ENCODE data around the gene TRRAP. TPM values are rescaled to one million over a fixed set of nuclear protein-coding genes. Genes with fewer than 3 reads are reported as not detected.

TRRAP gene
- total and polyA plus RNA-seq, 4 donors = 8.3 to 43.1 (median 20.9) TPM

DNA sequence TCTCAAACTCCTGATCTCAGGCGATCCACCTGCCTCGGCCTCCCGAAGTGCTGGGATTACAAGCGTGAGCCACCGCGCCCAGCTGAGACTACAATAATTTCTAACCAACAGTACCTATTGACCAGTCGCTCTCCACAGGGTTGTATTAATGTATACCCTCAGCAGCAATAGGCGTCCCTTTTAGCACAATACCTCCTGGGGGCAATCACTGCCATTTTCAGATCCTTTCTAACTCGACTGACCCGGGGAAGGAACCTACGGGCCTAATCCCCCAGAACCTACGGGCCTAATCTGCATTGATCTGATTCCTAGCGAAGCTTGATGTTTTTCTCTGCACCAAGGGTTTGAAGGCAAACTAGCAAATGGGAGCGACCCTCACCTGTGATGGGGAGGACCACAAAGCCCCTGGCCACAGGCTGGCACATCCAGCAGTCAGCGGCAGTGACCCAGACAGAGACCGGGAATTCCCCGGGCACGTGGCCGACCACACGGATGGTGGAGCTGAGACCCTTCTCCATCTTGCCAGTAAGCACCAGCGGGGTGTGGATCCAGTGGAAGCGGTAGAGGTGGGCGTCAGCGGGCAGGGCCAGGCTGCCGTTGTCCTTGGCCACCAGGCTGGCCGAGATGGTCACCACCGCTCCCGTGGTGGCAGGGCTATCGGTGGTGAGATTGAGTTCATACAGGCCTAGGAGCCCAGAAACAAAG is 15.5 kb upstream of the TRRAP start:
- no peak overlapping the region for H3K27ac ChIP-seq (ENCODE audit: low read depth in 1 of 2, low read length in 1 of 2)
- H3K9ac ChIP-seq (ENCODE audit: insufficient read depth in 1 of 2, low read length in 2 of 2) = no peak overlapping the region
- WGBS, 2 donors = 95 to 96% methylated on average over 29 of the region's 29 CpGs
- peaks cover 0 to 2% (median 0%) of the 10 kb centered on the region in 3 donors for H3K27me3 ChIP-seq (ENCODE audit: control insufficient read depth in 3 of 3, insufficient read depth in 3 of 3, low read length in 2 of 3)
- no peak overlapping the region for H3K4me3 ChIP-seq
- TF ChIP-seq CTCF (IDR thresholded peaks at IDR 0.05; ENCODE audit: control extremely low read depth, extremely low read depth) = no peak
- DNase-seq (no peak), ATAC-seq (ENCODE audit: insufficient read depth, low FRiP score) (no peak)
- H3K4me1 ChIP-seq (ENCODE audit: control insufficient read depth in 5 of 5, insufficient read depth in 5 of 5, low read length in 5 of 5) = no peaks in the 10 kb centered on the region
- H3K9me3 ChIP-seq (ENCODE audit: control insufficient read depth in 4 of 4, insufficient read depth in 3 of 4, low read length in 3 of 4) = no peaks in the 10 kb centered on the region
- no peaks in the 10 kb centered on the region for H3K36me3 ChIP-seq (ENCODE audit: control insufficient read depth in 4 of 4, insufficient read depth in 4 of 4, low read length in 4 of 4)

GRCh38 chr7:98863601-98864000 is 14.7 kb upstream of the TRRAP start:
- WGBS, 2 donors = 91 to 93% methylated on average over 2 of the region's 2 CpGs
- ATAC-seq (ENCODE audit: insufficient read depth, low FRiP score) (no peak), DNase-seq (no peak)
- no peaks in the 10 kb centered on the region for H3K36me3 ChIP-seq (ENCODE audit: control insufficient read depth in 4 of 4, insufficient read depth in 4 of 4, low read length in 4 of 4)
- H3K9ac ChIP-seq (ENCODE audit: insufficient read depth in 1 of 2, low read length in 2 of 2) = no peak overlapping the region
- H3K4me3 ChIP-seq = no peak overlapping the region
- H3K9me3 ChIP-seq (ENCODE audit: control insufficient read depth in 4 of 4, insufficient read depth in 3 of 4, low read length in 3 of 4) = no peaks in the 10 kb centered on the region
- H3K27me3 ChIP-seq (ENCODE audit: control insufficient read depth in 3 of 3, insufficient read depth in 3 of 3, low read length in 2 of 3) = peaks cover 0 to 7% (median 5%) of the 10 kb centered on the region in 3 donors
- H3K27ac ChIP-seq (ENCODE audit: low read depth in 1 of 2, low read length in 1 of 2) = no peak overlapping the region
- H3K4me1 ChIP-seq (ENCODE audit: control insufficient read depth in 5 of 5, insufficient read depth in 5 of 5, low read length in 5 of 5) = no peaks in the 10 kb centered on the region
- no peak for TF ChIP-seq CTCF (IDR thresholded peaks at IDR 0.05; ENCODE audit: control extremely low read depth, extremely low read depth)

GRCh38 chr7:98864731-98865453 is 13.4 kb upstream of the TRRAP start:
- TF ChIP-seq CTCF (IDR thresholded peaks at IDR 0.05; ENCODE audit: control extremely low read depth, extremely low read depth) = no peak
- Histone ChIP-seq H3K9me3 (ENCODE audit: control insufficient read depth in 4 of 4, insufficient read depth in 3 of 4, low read length in 3 of 4) (no peaks in the 10 kb centered on the region), H3K27me3 (ENCODE audit: control insufficient read depth in 3 of 3, insufficient read depth in 3 of 3, low read length in 2 of 3) (peaks cover 0 to 17% (median 13%) of the 10 kb centered on the region in 3 donors), H3K4me3 (no peak overlapping the region), H3K36me3 (ENCODE audit: control insufficient read depth in 4 of 4, insufficient read depth in 4 of 4, low read length in 4 of 4) (no peaks in the 10 kb centered on the region), H3K9ac (ENCODE audit: insufficient read depth in 1 of 2, low read length in 2 of 2) (no peak overlapping the region), H3K4me1 (ENCODE audit: control insufficient read depth in 5 of 5, insufficient read depth in 5 of 5, low read length in 5 of 5) (peaks cover 0 to 3% (median 0%) of the 10 kb centered on the region in 5 donors), H3K27ac (ENCODE audit: low read depth in 1 of 2, low read length in 1 of 2) (no peak overlapping the region)
- WGBS, 2 donors = 66 to 74% methylated on average over 14 of the region's 14 CpGs
- ATAC-seq (ENCODE audit: insufficient read depth, low FRiP score) (no peak), DNase-seq (no peak)
